Measurements from ENCODE around the gene GIGYF2. TPM values are rescaled to one million over a fixed set of nuclear protein-coding genes. Genes with fewer than 3 reads are reported as not detected.

The GIGYF2 gene
- polyA plus RNA-seq (2013, experiment 1 of 2): 29.4 TPM
- 30.9 TPM for polyA plus RNA-seq (2013, experiment 2 of 2)

DNA sequence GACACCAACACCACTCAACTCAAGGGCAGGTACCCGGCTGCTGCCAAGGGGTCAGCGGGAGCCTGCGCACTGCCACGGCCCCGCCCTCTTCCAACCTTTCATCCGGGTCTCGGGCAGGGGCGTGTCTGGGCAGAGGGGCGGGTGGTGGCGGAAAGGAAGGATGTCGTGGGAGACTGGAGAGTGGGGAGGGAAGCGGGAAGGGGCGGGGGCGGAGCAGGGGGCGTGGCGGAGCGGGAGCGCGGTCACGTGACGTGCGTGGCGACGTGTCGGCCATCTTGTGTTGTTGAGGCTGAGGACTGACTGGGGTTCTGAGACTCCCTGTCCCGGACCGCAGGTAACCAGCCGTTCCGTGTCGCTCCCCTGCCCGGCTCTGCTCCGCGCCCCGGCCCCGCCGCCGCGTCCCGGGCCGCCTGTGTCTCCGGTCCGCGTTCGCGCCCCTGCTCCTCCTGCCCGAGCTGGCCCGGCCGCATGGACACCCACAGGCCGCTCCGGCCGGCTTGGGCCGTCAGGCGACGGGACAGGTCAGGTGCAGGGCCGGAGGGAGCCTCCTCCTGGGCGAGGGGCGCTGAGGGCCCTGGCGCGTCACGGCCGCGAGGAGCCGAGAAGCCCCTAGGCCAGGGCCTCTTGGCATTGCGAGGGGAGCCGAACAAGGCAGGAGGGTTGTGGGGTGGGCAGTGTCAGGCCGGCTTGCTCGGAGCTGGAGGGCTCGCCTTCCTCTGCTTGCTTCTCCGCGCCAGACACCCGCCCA lies at the start of gene GIGYF2:
TSS of gene GIGYF2 (plus strand) at position 273 of the 748 bp plus-strand sequence. CDS start 37,867 bp downstream, outside the sequence.
- Histone ChIP-seq H3K79me1 (ENCODE audit: low read length) (peaks cover 6% of the 10 kb centered on the region), H3K56ac (ENCODE audit: low read length) (peak within 1 kb of the TSS; percentile 98), H2BK15ac (replicated peaks; ENCODE audit: low read depth) (no peak within 1 kb of the TSS), H3K4me1 (ENCODE audit: control insufficient read depth, low read depth, low read length) (peaks cover 7% of the 10 kb centered on the region), H3K9ac (ENCODE audit: low read length) (peak within 1 kb of the TSS; percentile 97), H4K5ac (ENCODE audit: low read length) (peak within 1 kb of the TSS; percentile 1), H3K27ac (ENCODE audit: low read depth, low read length) (peak within 1 kb of the TSS; percentile 75), H3K23ac (ENCODE audit: low read length) (peak within 1 kb of the TSS; percentile 98), H3K4me2 (ENCODE audit: low read length) (peak within 1 kb of the TSS; percentile 93), H3K18ac (ENCODE audit: low read length) (peak within 1 kb of the TSS; percentile 78), H3K4me3 (ENCODE audit: low read length) (peak within 1 kb of the TSS; percentile 87), H2BK5ac (ENCODE audit: low read length) (no peak within 1 kb of the TSS), H2BK120ac (ENCODE audit: low read depth, low read length) (no peak within 1 kb of the TSS), H2AK5ac (ENCODE audit: low read length) (no peak within 1 kb of the TSS), H3K36me3 (ENCODE audit: control insufficient read depth, insufficient read depth, low read length) (no peaks in the 10 kb centered on the region), H4K8ac (ENCODE audit: low read depth, low read length) (peak within 1 kb of the TSS; percentile 87), H3K79me2 (ENCODE audit: control insufficient read depth, insufficient read depth, low read length) (peaks cover 36% of the 10 kb centered on the region), H3K4ac (ENCODE audit: low read depth, low read length) (no peak within 1 kb of the TSS), H3K27me3 (ENCODE audit: insufficient read depth, low read length, poor library complexity) (no peaks in the 10 kb centered on the region)
- DNase-seq: peak; percentile 98
- no CpG with 5 or more reads among the region's 71 CpGs for WGBS (ENCODE audit: extremely low coverage, insufficient coverage, low lambda C conversion rate)

DNA sequence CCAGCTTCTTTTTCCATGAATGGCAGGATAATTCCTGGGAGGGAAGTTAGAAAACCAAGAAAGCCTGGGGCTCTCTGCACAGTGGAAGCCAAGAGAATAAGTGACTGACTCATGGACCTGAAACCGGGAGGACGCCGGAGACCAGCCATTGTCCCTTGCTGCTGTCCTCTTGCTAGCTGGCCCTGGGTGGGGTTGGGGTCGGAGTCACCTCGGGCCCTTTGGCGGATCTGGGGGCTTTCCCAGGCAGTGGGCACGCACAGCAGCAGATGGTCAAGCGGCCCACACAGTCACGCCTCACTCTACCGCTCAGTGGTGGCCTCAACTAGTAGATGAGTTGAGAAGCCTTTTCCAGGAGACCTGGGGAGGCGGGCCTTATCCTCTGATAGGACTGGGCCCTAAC lies 48.1 kb upstream of the GIGYF2 start:
- no CpG with 5 or more reads among the region's 11 CpGs for WGBS (ENCODE audit: extremely low coverage, insufficient coverage, low lambda C conversion rate)
- H3K4me3 ChIP-seq (ENCODE audit: low read length): no peak overlapping the region
- H3K79me1 ChIP-seq (ENCODE audit: low read length): no peaks in the 10 kb centered on the region
- H2BK15ac ChIP-seq (replicated peaks; ENCODE audit: low read depth): no peak overlapping the region
- H3K36me3 ChIP-seq (ENCODE audit: control insufficient read depth, insufficient read depth, low read length): no peaks in the 10 kb centered on the region
- no peak for DNase-seq
- H3K79me2 ChIP-seq (ENCODE audit: control insufficient read depth, insufficient read depth, low read length): no peaks in the 10 kb centered on the region
- no peak overlapping the region for H3K27ac ChIP-seq (ENCODE audit: low read depth, low read length)
- no peak overlapping the region for H3K18ac ChIP-seq (ENCODE audit: low read length)
- no peak overlapping the region for H2BK120ac ChIP-seq (ENCODE audit: low read depth, low read length)
- no peak overlapping the region for H4K8ac ChIP-seq (ENCODE audit: low read depth, low read length)
- H3K23ac ChIP-seq (ENCODE audit: low read length): no peak overlapping the region
- no peaks in the 10 kb centered on the region for H3K27me3 ChIP-seq (ENCODE audit: insufficient read depth, low read length, poor library complexity)
- H4K5ac ChIP-seq (ENCODE audit: low read length): no peak overlapping the region
- H3K9ac ChIP-seq (ENCODE audit: low read length): no peak overlapping the region
- no peak overlapping the region for H3K56ac ChIP-seq (ENCODE audit: low read length)
- no peak overlapping the region for H2AK5ac ChIP-seq (ENCODE audit: low read length)
- H2BK5ac ChIP-seq (ENCODE audit: low read length): no peak overlapping the region
- no peak overlapping the region for H3K4me2 ChIP-seq (ENCODE audit: low read length)
- H3K4me1 ChIP-seq (ENCODE audit: control insufficient read depth, low read depth, low read length): peaks cover 5% of the 10 kb centered on the region
- no peak overlapping the region for H3K4ac ChIP-seq (ENCODE audit: low read depth, low read length)

- H3K27me3 ChIP-seq (ENCODE audit: insufficient read depth, low read length, poor library complexity): no peaks in the 10 kb centered on the region
- H2BK15ac ChIP-seq (replicated peaks; ENCODE audit: low read depth): no peak overlapping the region
- WGBS (ENCODE audit: extremely low coverage, insufficient coverage, low lambda C conversion rate): no CpG with 5 or more reads among the region's 4 CpGs
- H3K79me1 ChIP-seq (ENCODE audit: low read length): no peaks in the 10 kb centered on the region
- DNase-seq: peak; percentile 61
- no peak overlapping the region for H3K27ac ChIP-seq (ENCODE audit: low read depth, low read length)
- no peaks in the 10 kb centered on the region for H3K79me2 ChIP-seq (ENCODE audit: control insufficient read depth, insufficient read depth, low read length)
- no peak overlapping the region for H3K23ac ChIP-seq (ENCODE audit: low read length)
- H3K56ac ChIP-seq (ENCODE audit: low read length): no peak overlapping the region
- H2AK5ac ChIP-seq (ENCODE audit: low read length): no peak overlapping the region
- no peak overlapping the region for H4K8ac ChIP-seq (ENCODE audit: low read depth, low read length)
- peaks cover 5% of the 10 kb centered on the region for H3K4me1 ChIP-seq (ENCODE audit: control insufficient read depth, low read depth, low read length)
- no peak overlapping the region for H3K18ac ChIP-seq (ENCODE audit: low read length)
- no peak overlapping the region for H3K4me2 ChIP-seq (ENCODE audit: low read length)
- no peak overlapping the region for H4K5ac ChIP-seq (ENCODE audit: low read length)
- H2BK120ac ChIP-seq (ENCODE audit: low read depth, low read length): no peak overlapping the region
- H3K4ac ChIP-seq (ENCODE audit: low read depth, low read length): no peak overlapping the region
- no peak overlapping the region for H3K4me3 ChIP-seq (ENCODE audit: low read length)
- H2BK5ac ChIP-seq (ENCODE audit: low read length): no peak overlapping the region
- H3K36me3 ChIP-seq (ENCODE audit: control insufficient read depth, insufficient read depth, low read length): no peaks in the 10 kb centered on the region
- no peak overlapping the region for H3K9ac ChIP-seq (ENCODE audit: low read length)
These were observed 44.7 kb upstream of the GIGYF2 start for GRCh38 chr2:232652505-232652851.

GRCh38 chr2:232653441-232653840 lies 43.7 kb upstream of the GIGYF2 start:
- no peaks in the 10 kb centered on the region for H3K79me2 ChIP-seq (ENCODE audit: control insufficient read depth, insufficient read depth, low read length)
- H3K4me2 ChIP-seq (ENCODE audit: low read length): no peak overlapping the region
- H2BK5ac ChIP-seq (ENCODE audit: low read length): no peak overlapping the region
- no peak overlapping the region for H2BK120ac ChIP-seq (ENCODE audit: low read depth, low read length)
- no peaks in the 10 kb centered on the region for H3K27me3 ChIP-seq (ENCODE audit: insufficient read depth, low read length, poor library complexity)
- peaks cover 5% of the 10 kb centered on the region for H3K4me1 ChIP-seq (ENCODE audit: control insufficient read depth, low read depth, low read length)
- H3K9ac ChIP-seq (ENCODE audit: low read length): no peak overlapping the region
- WGBS (ENCODE audit: extremely low coverage, insufficient coverage, low lambda C conversion rate): no CpG with 5 or more reads among the region's 7 CpGs
- H4K8ac ChIP-seq (ENCODE audit: low read depth, low read length): no peak overlapping the region
- H4K5ac ChIP-seq (ENCODE audit: low read length): no peak overlapping the region
- H2BK15ac ChIP-seq (replicated peaks; ENCODE audit: low read depth): no peak overlapping the region
- H3K79me1 ChIP-seq (ENCODE audit: low read length): no peaks in the 10 kb centered on the region
- no peaks in the 10 kb centered on the region for H3K36me3 ChIP-seq (ENCODE audit: control insufficient read depth, insufficient read depth, low read length)
- H3K4ac ChIP-seq (ENCODE audit: low read depth, low read length): no peak overlapping the region
- no peak overlapping the region for H3K56ac ChIP-seq (ENCODE audit: low read length)
- H3K23ac ChIP-seq (ENCODE audit: low read length): no peak overlapping the region
- no peak overlapping the region for H3K27ac ChIP-seq (ENCODE audit: low read depth, low read length)
- H3K18ac ChIP-seq (ENCODE audit: low read length): no peak overlapping the region
- no peak for DNase-seq
- H3K4me3 ChIP-seq (ENCODE audit: low read length): no peak overlapping the region
- no peak overlapping the region for H2AK5ac ChIP-seq (ENCODE audit: low read length)

- no peaks in the 10 kb centered on the region for H3K36me3 ChIP-seq (ENCODE audit: control insufficient read depth, insufficient read depth, low read length)
- H4K5ac ChIP-seq (ENCODE audit: low read length): no peak overlapping the region
- DNase-seq: no peak
- H3K79me2 ChIP-seq (ENCODE audit: control insufficient read depth, insufficient read depth, low read length): no peaks in the 10 kb centered on the region
- no peak overlapping the region for H3K9ac ChIP-seq (ENCODE audit: low read length)
- H3K56ac ChIP-seq (ENCODE audit: low read length): no peak overlapping the region
- no CpG with 5 or more reads among the region's 6 CpGs for WGBS (ENCODE audit: extremely low coverage, insufficient coverage, low lambda C conversion rate)
- H3K23ac ChIP-seq (ENCODE audit: low read length): no peak overlapping the region
- H3K18ac ChIP-seq (ENCODE audit: low read length): no peak overlapping the region
- no peak overlapping the region for H2BK5ac ChIP-seq (ENCODE audit: low read length)
- H3K27me3 ChIP-seq (ENCODE audit: insufficient read depth, low read length, poor library complexity): no peaks in the 10 kb centered on the region
- no peak overlapping the region for H3K27ac ChIP-seq (ENCODE audit: low read depth, low read length)
- no peak overlapping the region for H3K4me3 ChIP-seq (ENCODE audit: low read length)
- H2BK15ac ChIP-seq (replicated peaks; ENCODE audit: low read depth): no peak overlapping the region
- H3K4me2 ChIP-seq (ENCODE audit: low read length): no peak overlapping the region
- H4K8ac ChIP-seq (ENCODE audit: low read depth, low read length): no peak overlapping the region
- peaks cover 5% of the 10 kb centered on the region for H3K4me1 ChIP-seq (ENCODE audit: control insufficient read depth, low read depth, low read length)
- no peak overlapping the region for H2BK120ac ChIP-seq (ENCODE audit: low read depth, low read length)
- H3K4ac ChIP-seq (ENCODE audit: low read depth, low read length): no peak overlapping the region
- H2AK5ac ChIP-seq (ENCODE audit: low read length): no peak overlapping the region
- no peaks in the 10 kb centered on the region for H3K79me1 ChIP-seq (ENCODE audit: low read length)
These were observed 41.7 kb upstream of the GIGYF2 start for GRCh38 chr2:232655392-232655791.
